ENCODE data around the gene DDB1. TPM values are rescaled to one million over a fixed set of nuclear protein-coding genes. Genes with fewer than 3 reads are reported as not detected.

The DDB1 gene
- total RNA-seq, 1 experiment from 2014 or later = 302 TPM

DNA sequence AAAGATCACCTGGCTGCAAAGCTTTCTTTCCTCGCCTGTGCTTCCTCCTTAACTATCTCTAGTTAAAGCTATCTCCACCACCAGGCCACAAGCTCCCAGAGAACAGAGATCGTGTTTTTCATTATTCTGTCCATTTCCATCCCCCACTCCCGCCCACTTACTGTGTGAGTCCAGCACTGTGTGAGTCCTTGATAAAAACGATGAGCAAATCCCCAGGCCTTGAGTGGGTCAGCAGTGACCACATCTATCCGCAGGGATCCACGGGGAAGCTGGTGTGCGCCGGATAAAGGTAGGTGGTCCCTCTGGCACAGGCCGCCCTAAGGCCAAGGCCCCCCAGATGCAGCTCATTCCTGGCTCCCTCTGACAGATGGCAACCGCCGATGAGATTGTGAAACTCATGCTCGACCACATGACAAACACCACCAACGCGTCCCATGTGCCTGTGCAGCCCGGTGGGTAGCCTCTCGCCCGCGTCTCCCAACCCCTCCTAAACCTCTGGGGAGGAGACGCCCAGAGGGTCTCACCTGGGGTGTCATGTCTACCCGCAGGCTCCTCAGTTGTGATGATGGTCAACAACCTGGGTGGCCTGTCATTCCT is 9.4 kb upstream of the DDB1 start:
- Histone ChIP-seq H3K79me2 (ENCODE audit: low read depth) (no peaks in the 10 kb centered on the region), H3K27ac (no peak overlapping the region), H3K4me3 (no peak overlapping the region), H3K9me2 (ENCODE audit: insufficient read depth) (no peaks in the 10 kb centered on the region), H3K4me1 (replicated peaks; ENCODE audit: insufficient read depth) (no peaks in the 10 kb centered on the region), H3K36me3 (ENCODE audit: low read depth) (no peaks in the 10 kb centered on the region), H3F3A (ENCODE audit: insufficient read depth, low read depth) (no peaks in the 10 kb centered on the region), H3K4me2 (no peak overlapping the region), H3K27me3 (ENCODE audit: insufficient read depth, low read depth) (no peaks in the 10 kb centered on the region), H2AFZ (no peak overlapping the region), H3K9me3 (ENCODE audit: insufficient read depth, low read depth) (no peaks in the 10 kb centered on the region), H4K20me1 (ENCODE audit: insufficient read depth) (no peaks in the 10 kb centered on the region)
- POLR2A ChIA-PET (ENCODE audit: unreplicated experiment) = interaction anchor here (0.6 kb wide), 1 partner anchor 473 kb away, joined by 5 read pairs; no protein-coding TSS in a partner anchor
- intact Hi-C loops (cut with micrococcal nuclease; ENCODE audit: unreplicated experiment) = no loop called here
- CTCF ChIA-PET = interaction anchor here (1.0 kb wide), 1 partner anchor 40 kb away, joined by 3 read pairs; no protein-coding TSS in a partner anchor
- no peak for TF ChIP-seq EZH2 (IDR thresholded peaks at IDR 0.05; ENCODE audit: low read depth)
- TF ChIP-seq, protein P1, sequence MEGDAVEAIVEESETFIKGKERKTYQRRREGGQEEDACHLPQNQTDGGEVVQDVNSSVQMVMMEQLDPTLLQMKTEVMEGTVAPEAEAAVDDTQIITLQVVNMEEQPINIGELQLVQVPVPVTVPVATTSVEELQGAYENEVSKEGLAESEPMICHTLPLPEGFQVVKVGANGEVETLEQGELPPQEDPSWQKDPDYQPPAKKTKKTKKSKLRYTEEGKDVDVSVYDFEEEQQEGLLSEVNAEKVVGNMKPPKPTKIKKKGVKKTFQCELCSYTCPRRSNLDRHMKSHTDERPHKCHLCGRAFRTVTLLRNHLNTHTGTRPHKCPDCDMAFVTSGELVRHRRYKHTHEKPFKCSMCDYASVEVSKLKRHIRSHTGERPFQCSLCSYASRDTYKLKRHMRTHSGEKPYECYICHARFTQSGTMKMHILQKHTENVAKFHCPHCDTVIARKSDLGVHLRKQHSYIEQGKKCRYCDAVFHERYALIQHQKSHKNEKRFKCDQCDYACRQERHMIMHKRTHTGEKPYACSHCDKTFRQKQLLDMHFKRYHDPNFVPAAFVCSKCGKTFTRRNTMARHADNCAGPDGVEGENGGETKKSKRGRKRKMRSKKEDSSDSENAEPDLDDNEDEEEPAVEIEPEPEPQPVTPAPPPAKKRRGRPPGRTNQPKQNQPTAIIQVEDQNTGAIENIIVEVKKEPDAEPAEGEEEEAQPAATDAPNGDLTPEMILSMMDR (conservative IDR thresholded peaks at IDR 0.05) = no peak
- BruUV-seq (replicated peaks) = no TSS peak
- no peak for DNase-seq

DNA sequence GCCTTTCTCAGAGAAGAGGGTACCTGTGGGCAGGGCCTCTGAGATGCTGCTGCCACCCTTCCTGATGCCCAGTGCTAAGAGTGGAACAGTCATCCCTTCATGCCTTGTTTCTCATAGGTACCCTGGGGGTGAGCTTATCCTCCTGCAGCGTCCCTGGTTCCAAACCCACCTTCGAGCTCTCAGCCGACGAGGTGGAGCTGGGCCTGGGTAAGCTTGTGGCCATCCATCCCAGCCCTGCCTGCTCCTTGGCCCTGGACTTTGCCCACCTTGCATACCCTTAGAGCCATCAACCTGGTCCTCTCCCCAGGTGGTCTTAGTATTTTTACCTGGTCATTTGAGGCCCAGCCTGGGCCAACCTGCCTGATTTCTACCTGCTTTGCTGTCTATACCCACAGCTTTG is 8.8 kb upstream of the DDB1 start:
- no peaks in the 10 kb centered on the region for H3K36me3 ChIP-seq (ENCODE audit: low read depth)
- no peaks in the 10 kb centered on the region for H3K79me2 ChIP-seq (ENCODE audit: low read depth)
- H3K9me2 ChIP-seq (ENCODE audit: insufficient read depth) = no peaks in the 10 kb centered on the region
- H3K27ac ChIP-seq = no peak overlapping the region
- intact Hi-C loops (cut with micrococcal nuclease; ENCODE audit: unreplicated experiment) = no loop called here
- H3K4me1 ChIP-seq (replicated peaks; ENCODE audit: insufficient read depth) = no peaks in the 10 kb centered on the region
- ChIA-PET CTCF (interaction anchor here (0.6 to 1.0 kb wide), 2 partner anchors 41 to 42 kb away, joined by 3 to 7 read pairs; no protein-coding TSS in a partner anchor), POLR2A (ENCODE audit: unreplicated experiment) (interaction anchor here (0.6 kb wide), 1 partner anchor 474 kb away, joined by 5 read pairs; no protein-coding TSS in a partner anchor)
- no TSS peak for BruUV-seq (replicated peaks)
- H3K4me3 ChIP-seq = no peak overlapping the region
- H4K20me1 ChIP-seq (ENCODE audit: insufficient read depth) = no peaks in the 10 kb centered on the region
- no peaks in the 10 kb centered on the region for H3K9me3 ChIP-seq (ENCODE audit: insufficient read depth, low read depth)
- H3K27me3 ChIP-seq (ENCODE audit: insufficient read depth, low read depth) = no peaks in the 10 kb centered on the region
- H3F3A ChIP-seq (ENCODE audit: insufficient read depth, low read depth) = no peaks in the 10 kb centered on the region
- TF ChIP-seq EZH2 (IDR thresholded peaks at IDR 0.05; ENCODE audit: low read depth) = no peak
- TF ChIP-seq, protein P1 (conservative IDR thresholded peaks at IDR 0.05) = no peak
- DNase-seq = no peak
- H2AFZ ChIP-seq = no peak overlapping the region
- H3K4me2 ChIP-seq = no peak overlapping the region

DNA sequence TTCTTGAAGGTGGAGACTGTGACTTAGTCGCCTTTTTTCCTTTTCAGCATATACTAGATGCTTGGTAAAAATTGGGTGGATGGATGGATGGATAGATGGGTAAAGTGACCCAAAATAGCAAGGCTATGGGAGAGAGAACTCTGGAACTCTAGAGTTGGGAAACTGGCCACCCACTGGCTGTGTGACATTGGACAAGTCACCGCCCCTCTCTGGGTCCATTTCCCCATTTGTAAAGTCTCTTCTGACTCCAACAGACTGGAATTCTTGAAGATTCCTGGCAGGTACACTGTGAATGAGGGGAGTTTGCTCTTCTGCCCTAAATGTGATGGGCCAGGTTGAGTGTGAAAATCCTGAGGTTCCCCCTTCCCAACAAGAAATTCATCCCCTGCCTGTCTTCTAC is 8.1 kb upstream of the DDB1 start:
- CTCF ChIA-PET = no interaction called here
- Histone ChIP-seq H3F3A (ENCODE audit: insufficient read depth, low read depth) (peaks cover 1% of the 10 kb centered on the region), H3K79me2 (ENCODE audit: low read depth) (no peaks in the 10 kb centered on the region), H3K9me3 (ENCODE audit: insufficient read depth, low read depth) (no peaks in the 10 kb centered on the region), H3K4me3 (no peak overlapping the region), H3K9me2 (ENCODE audit: insufficient read depth) (no peaks in the 10 kb centered on the region), H3K4me1 (replicated peaks; ENCODE audit: insufficient read depth) (peaks cover 2% of the 10 kb centered on the region; the same call in 1 of the 2 replicates), H4K20me1 (ENCODE audit: insufficient read depth) (no peaks in the 10 kb centered on the region), H3K36me3 (ENCODE audit: low read depth) (no peaks in the 10 kb centered on the region), H3K4me2 (no peak overlapping the region), H3K27ac (no peak overlapping the region), H2AFZ (no peak overlapping the region), H3K27me3 (ENCODE audit: insufficient read depth, low read depth) (no peaks in the 10 kb centered on the region)
- no TSS peak for BruUV-seq (replicated peaks)
- no peak for DNase-seq
- intact Hi-C loops (cut with micrococcal nuclease; ENCODE audit: unreplicated experiment) = no loop called here
- POLR2A ChIA-PET (ENCODE audit: unreplicated experiment) = no interaction called here
- TF ChIP-seq EZH2 (IDR thresholded peaks at IDR 0.05; ENCODE audit: low read depth) = no peak
- TF ChIP-seq, protein P1 (conservative IDR thresholded peaks at IDR 0.05) = no peak

Data from PC-9 (cell line).